GM18502 (cell line): Measurements from ENCODE around the gene COX17.

Experiments
- ATAC-seq: cut with Tn5 transposase; IDR thresholded peaks from one replicate; pipeline ENCODE4 v1.9.1; 2021; ENCODE audit warnings: mild to moderate bottlenecking; ENCODE audit not compliant: unreplicated experiment, poor library complexity

COX17 gene

DNA sequence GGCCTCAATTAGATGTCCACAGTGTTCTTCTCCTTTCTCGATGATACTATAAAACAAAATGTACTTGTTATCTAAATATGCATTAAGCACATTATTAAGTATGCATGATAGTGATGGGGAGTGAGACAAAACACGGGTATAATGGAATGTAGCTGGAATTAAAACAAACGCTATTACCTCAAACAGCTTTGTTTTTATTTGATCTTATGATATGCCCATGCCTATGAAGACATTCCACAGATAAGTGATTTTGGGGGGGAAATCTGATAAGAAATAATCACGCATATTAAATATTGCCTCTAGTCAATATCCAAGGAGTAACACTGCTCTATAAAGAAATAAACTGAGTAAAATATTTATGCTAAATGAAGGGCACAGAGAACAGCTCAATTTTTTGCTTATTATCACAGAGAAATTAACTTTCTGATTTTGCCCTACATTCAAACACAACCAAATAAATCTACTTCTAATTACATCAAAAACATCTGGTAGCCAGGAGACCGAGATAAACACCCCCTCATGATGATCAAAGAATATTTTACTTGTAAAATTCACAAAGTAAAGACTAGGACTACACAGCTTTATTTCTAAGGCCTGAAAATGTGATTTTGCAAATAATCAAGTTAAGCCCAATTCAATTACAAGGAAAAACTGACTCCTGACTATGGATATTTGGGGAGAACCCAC is 1.9 kb downstream of the COX17 start:
- no peak for ATAC-seq

DNA sequence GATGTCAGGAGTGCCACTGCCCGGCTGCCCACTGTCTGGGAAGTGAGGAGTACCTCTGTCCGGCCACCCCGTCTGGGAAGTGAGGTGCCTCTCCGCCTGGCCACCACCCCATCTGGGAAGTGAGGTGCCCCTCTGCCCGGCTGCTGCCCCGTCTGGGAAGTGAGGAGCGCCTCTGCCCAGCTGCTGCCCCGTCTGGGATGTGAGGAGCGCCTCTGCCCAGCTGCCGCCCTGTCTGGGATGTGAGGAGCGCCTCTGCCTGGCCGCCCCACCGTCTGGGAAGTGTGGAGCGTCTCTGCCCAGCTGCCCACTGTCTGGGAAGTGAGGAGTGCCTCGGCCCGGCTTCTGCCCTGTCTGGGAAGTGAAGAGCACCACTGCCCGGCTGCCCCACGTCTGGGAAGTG is 3.3 kb downstream of the COX17 start:
- ATAC-seq, result no peak

DNA sequence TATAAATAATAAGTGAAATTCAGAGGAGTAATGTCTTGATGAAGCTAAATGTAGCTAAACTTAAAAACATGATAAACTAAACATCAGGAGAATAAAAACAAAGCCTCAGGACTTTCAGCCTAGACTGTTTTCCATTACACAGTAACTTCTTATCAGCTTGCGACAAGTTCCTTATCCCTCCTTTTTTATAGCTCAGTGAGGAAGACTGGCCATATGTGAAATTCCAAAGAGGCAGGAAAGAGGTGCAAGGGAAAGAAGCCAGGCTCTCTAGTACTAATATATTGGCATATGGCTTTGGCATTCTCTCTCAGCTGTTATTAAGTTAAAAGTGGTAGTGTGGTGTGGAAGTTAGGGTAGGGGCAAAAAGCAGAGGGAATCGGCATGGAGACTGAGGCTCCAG is 4.4 kb downstream of the COX17 start:
- ATAC-seq, result no peak

DNA sequence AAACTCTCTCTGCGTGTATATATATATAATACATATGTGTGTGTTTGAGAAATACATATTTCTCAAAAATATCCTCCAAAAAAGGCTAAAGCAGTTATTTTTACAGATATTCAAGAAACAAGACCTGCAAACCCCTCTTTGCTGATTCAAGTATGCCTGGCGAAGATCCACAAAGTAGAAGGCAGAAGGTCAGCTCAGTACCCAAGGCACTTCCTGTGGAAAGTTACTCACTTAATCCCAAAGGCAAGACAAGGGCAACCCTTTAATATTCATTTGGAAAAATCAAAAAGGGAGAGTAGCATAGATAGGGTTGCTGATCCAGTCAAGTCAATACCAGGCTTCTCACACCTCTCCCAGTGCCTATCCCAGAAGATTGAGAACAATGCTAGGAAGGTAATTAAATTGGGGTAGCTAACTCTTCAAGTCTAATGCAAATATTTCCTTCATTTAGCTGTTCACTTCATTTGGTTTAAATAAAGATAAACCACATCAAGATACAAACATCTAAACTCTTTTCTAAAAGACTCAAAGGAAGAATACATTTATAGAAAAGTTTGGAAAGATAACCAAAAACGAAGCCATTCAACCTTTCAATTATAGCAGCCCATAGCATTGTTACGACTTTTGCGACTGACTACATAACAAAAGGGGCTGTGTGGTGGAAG is 7.2 kb downstream of the COX17 start:
- no peak for ATAC-seq

DNA sequence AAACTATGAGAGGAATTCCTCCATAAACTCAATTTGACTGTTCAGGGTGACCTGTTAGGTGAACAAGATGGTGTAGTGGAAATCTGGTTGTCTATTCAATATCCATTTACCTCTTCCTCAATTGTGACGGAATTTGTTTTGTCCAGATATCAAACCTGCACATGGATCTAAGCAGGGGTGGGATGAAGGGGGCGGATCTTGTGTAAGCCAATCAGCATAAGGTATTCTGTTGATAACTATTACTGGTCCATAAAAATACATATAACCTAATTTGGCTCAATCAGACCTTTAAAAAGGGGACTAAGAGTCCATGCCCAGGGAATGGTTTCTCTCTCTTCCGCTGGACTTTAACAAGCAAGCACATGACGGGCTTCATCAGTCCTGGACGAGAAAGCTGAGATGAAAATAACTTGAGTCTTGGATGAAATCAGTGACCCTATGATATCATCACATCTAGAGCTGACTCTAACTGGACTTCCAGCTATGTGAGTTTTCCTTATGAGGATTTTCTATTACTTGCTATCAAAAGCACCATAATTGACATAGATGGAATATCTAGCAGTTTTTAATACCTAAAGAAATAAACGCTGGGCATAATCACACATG is 11.1 kb downstream of the COX17 start:
- ATAC-seq, result no peak

DNA sequence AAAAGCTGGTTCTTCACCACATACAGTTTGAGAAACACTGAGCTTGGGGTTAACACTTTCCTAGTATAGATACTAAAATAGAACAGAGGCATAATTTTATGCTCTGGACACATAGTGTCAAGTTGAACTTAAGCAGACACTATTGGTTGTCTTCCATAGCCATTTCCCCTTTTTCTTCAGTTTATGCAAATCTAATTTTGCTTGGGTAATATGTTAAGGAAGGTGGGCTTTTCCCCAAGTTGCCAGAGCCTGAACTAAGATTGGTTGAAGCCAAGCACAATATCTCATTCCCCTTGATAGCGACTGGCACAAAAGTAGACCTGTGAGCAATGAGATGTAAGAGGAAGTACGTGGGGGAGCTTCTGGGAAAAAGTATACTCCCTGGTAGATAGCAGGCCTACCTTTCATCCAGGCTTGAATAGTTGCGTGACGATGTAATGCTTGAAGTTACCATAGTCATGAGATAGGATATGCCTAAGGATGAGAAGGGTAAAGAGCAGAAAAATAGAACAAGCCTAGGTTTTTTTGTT is 12.3 kb downstream of the COX17 start:
- ATAC-seq, result no peak

DNA sequence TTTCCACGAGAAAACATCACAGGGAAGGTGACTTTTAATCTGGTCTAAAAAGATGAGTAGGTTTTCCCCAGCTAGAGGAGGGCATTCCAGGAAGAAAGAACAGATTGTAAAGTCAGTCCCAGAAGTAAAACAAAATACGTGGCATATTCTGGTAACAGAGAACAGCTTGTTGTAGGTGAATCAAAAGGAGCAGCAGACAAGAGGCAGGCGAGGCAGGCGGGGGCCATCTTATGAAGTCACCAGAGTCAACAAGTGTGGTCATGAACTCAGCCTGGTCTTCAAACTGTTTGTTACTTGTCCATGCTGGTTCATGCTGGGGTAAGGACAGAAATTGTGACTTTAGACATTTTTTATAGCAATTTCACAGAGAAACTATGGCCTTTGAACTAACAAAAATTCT is 12.8 kb downstream of the COX17 start:
- ATAC-seq, result no peak

DNA sequence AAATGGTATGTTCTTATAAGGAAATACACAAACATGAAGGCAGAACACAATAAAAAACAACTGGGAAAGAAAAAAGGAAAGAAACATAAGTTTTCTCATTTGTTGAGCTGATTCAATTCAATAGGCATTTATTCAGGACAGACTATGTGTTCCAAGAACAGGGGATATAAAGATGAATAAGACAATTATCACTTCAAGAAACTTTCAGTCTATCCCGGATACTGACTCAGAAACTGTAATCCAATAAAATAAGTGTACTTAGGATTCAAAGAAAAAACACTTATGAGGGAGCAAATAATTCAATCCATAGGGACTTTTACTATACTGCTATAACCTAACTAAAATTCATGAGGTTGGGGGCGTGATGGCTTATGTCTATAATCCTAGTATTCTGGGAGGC is 13.3 kb downstream of the COX17 start:
- ATAC-seq, result no peak

DNA sequence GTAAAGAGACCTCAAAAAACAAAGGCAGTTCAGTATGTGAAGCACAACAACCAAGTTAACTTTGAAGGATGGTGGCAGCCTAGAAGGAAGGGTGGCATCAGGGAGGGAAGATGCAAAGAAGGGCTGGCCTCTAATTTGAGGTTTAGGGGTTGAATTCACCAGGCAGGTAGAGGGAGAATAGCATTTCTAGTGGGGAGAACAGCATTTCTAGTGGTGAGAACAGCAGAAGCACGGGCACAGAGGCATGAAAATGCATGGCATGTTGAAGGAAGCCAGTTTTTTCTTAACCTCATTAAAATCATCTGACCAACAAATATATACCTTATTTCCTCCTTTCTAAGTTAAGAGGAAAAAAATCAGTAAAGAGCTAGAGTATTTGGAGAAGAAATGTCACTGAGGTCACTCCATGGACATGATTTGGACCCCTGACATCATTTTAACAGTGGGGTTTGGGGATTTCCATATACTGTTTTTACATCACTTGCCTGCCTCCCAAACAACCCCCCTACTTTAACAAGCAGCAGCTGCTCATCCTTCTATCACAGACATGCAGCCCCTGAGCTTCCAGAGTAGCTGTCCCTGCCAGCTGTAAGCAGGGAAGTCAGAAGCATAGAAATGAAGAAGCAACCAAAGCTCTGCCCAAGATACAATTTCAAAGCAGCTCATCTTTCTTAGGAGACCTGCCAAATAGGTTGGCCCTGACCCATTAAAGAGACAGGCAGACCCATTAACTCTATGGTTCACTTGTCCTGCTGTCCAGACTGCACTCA is 14.4 kb downstream of the COX17 start:
- no peak for ATAC-seq

DNA sequence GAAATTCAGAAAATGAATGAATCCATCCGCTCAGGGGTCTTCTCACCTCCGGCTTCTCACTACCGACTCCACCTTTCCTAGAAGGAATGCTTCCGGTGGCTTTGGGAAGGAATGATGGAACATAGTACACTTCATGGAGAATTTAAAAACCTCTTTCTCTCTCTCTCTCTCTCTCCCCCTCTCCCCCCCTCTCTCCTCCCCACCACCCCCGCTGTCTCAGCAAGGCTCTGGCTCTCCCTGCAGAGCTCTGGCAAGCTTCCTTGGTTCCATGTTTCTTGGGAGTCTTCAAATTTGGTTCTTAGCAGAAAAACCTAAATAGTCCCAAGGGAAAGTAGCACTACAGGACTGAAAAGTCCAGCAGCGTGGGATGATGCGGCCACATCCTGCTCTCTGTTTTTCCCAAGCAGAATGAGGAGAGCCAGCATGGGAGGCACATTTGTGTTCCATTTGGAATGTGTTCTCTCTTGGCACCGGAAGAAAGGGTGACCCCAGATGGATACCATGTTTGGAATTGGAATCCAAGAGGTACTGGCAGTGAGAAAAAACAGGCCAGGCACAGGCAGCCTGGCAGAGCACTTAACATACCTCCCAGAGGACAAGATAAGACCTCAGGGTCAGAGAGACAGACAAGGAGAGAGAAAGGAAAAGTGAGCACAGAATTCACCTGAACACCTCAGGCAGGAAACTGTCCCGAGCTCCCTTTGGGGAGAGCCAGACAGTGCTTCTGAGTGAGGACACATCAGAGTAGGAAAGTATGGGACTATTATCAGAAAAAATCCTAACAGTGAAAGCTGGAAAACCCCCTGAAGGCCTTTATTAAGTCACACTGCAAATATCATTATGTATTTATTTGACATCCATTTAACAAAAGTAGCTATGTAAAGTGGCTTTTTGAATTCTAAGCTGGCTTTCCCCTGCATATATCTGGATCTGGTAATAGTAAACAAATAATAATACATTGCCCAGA is 16.4 kb downstream of the COX17 start, which contains the start of gene POPDC2:
Gene POPDC2, minus strand, starts transcription at position 116 of the 967 bp plus-strand sequence. CDS start 166 bp downstream, outside the sequence.
- no peak for ATAC-seq

DNA sequence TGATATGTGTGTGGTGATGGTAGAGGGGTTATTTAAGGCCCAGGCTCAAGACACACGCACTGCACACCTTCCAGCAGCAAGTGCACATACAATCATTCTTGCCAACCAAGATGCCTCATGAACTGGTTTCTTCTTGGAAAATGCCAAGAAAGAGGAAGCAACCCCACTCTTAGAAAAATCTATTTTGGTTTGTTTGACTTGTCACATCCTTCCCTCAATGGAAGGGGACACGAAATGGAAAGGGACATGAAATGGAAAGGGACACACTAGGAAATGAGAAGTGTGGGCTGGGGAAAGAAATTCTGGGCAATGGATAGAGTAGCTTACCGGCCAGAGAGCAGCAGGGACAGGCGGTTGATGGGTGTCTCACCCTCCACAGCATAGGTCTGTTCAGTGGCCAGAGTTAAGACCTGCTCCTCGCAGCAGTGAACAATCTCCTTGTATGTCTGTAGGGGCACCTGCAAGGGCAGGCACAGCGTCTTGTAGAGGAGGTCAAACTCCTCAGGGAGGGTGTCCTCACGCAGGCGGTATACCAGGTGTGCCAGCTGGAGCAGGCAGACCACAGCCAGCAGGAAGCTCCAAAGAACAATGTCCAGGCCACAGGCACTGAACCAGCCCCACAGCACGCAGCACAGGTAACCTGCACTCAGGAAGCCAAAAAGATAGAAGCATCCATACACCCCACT is 17.5 kb downstream of the COX17 start:
- no peak for ATAC-seq

DNA sequence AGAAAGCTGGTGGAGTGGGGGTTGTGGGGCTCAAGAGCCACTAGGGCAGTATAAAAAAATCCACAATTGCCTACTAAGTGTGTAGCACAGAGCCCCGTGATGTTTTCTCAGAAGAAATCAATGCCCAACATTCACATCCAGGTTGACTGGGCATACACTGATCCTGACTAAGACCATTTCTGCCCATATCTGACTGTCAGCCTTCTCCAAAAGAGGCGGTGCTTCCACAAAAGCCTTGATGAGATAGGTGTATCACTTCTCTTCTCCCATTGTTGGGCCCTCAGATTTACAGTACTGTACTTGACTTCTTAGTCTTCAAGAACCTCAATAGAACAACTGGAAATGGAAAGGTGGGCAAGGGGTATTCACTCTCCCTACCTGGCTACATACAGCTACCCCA is 18.2 kb downstream of the COX17 start:
- no peak for ATAC-seq

DNA sequence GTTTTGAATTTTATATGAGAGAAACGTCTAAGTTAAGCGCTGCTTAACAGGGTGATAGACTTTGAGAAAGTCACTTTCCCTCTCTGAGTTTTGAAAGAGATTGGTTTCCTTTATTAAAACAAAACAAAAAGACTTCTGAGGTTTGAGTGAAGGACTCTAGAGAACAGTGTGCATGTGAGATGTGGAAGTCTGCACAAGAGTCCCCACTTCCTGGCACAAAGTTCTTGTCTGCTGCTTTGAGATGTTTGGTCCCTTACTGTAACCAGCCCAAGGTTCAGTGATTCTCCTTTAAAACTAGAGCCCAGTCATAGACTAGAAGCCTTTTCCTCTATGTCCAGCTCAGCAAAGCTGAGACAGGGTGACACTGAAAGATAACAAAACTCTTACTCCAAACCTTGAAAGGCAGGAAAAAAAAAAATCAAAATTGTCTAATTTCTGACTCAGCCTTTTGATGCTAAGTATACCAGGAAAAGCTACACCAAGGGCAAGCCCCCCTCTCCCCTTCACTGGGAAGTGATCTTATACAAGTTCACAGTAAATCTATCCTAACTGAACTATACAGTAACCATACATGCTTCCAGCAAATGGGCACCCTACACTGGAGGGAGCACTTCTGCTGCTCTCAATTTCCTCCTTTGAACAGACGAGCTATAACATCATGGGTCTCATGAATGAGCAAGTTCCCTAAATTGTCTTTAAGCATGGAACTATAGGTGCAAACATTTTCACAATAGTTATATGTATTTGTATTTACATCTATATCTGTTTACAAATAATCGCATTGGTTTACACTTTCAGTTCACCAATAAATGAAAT is 19.1 kb downstream of the COX17 start:
- no peak for ATAC-seq

DNA sequence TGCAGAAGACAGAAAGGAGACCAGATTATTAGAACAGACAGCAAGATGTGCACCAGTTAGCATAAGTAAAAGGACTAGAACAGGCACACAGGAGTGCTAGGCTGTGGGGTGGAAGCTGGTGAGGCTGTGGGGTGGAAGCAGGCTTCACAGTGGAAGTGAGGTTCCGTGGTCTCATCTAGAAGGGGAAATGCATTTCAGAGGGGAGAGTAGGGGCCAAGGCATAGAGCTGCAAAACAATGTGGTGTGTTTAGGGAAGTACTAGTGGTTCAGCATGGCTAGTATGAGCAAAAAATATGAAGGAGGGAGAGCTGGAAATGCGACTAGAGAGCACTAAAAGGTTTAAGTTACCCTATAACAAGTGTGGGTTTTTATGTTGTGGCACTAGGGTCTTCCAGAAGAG is 23.3 kb downstream of the COX17 start:
- ATAC-seq, result no peak

DNA sequence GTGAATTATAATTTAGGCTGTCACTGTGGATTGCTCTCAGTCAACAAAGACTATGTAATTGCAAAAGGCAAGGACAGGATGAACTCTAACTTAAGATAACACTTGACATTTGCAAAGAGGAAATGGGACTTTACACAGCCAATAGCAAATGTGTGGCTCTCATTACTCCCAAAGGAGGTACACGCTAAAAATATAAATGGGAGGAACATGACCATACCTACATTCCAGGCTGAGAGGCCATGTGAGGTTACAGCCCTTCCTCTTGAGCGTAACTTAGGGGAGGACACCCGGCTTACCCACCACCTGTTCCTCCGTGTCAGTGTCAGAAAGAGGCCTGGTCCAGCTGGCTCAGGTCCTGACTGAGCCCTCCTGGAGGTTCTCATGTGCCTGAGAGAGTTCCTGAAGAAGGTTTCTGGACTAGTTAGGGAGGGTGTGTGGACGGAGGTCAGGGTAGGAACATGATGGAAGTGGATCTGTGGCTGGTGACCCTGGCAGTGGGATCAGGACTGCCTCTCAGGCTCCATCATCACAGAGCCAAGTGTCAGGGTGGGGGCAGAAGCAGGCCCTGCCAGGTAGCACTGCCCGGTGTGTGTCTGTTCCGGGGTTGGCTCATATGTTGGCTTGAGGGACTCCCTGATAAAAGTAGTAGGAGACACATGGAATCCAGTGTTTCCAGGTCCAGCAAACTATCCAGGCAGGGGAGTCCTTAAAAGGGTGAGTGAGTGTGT is 24.7 kb downstream of the COX17 start:
- no peak for ATAC-seq

DNA sequence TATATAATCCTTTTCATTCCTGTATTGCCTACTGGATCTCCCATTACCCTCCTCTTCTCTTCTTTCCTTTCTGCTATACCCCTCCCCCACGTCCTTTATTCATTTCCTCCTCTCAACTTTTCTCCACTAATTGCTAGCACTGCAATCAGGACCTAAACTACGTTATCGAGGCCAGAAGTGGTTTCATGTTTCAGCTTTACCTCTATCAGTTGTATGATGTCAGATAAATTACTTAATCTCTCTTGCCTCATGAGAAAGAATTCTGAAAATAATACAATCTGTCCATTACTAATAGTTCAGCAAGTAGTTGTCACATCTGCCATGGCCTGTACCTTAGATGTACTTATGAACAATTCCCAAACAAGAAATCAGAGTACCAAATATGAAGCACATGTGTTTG is 27.4 kb downstream of the COX17 start:
- ATAC-seq, result no peak

DNA sequence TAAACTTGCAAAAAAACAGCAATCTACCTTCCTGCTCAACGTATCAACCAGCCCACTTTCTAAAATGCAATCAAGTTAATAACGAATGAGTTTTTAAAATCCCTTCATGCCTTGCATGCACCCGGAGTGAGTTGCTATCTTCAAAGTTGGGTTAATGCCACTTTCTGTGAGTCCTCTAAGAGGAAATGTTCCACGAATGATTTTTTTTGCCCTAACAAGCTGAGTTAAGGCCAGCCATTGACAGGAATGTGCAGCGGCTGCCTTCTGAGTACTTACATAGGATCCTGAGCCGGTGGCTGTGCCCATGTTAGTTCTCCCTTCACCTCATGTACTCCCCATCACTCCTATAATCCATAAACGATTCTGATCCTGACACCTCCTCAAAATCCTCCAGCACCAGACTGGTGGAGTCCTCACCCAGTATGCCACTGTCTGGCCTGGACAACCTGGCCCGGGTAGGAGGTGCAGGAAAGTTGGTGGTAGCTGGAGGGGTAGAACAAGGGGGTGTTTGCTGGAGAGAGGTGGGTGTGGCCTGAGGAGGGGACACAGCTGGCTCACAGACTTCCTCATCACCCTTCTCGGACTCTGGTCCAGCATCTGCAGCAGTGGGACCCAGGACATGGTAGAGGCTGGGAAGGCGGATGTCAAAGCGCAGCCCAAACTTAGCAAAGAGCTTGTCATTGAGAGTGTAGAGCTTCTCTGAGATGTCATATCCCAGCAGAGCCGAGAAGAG is 29.2 kb downstream of the COX17 start:
- ATAC-seq, result no peak
